HG03520 (cell line): ENCODE data around the gene CDH11.

ENCODE experiments used
- ATAC-seq: cut with Tn5 transposase; IDR thresholded peaks from one replicate; pipeline ENCODE4 v1.9.1; 2021; ENCODE audit warnings: mild to moderate bottlenecking, moderate library complexity; ENCODE audit not compliant: unreplicated experiment

The CDH11 gene

GRCh38 chr16:65121870-65122723, at the start of gene CDH11:
TSS of gene CDH11 (minus strand) at chr16:65122063. CDS start at chr16:65004869, 117,194 bp downstream.
- no peak for ATAC-seq

- ATAC-seq, result no peak
Measured at GRCh38 chr16:65154321-65154720, 32.5 kb upstream of the CDH11 start.

GRCh38 chr16:65153365-65154105, 31.7 kb upstream of the CDH11 start:
- ATAC-seq, result no peak

GRCh38 chr16:65148804-65149203, 26.9 kb upstream of the CDH11 start:
- no peak for ATAC-seq

GRCh38 chr16:65142276-65142675, 20.4 kb upstream of the CDH11 start:
- ATAC-seq, result no peak

GRCh38 chr16:65136681-65137080, 14.8 kb upstream of the CDH11 start:
- no peak for ATAC-seq

GRCh38 chr16:65126845-65127624, 5.2 kb upstream of the CDH11 start:
- ATAC-seq, result no peak

GRCh38 chr16:65125871-65126270, 4.0 kb upstream of the CDH11 start:
- ATAC-seq, result no peak

GRCh38 chr16:65125322-65125721, 3.5 kb upstream of the CDH11 start:
- ATAC-seq, result no peak

GRCh38 chr16:65124596-65124995, 2.7 kb upstream of the CDH11 start:
- no peak for ATAC-seq

GRCh38 chr16:65124212-65124548, 2.3 kb upstream of the CDH11 start:
- ATAC-seq, result no peak

GRCh38 chr16:65123396-65124211, 1.7 kb upstream of the CDH11 start:
- ATAC-seq, result no peak

GRCh38 chr16:65122724-65123395, 997 bp upstream of the CDH11 start:
- no peak for ATAC-seq

GRCh38 chr16:65120831-65121721, 787 bp downstream of the CDH11 start:
- ATAC-seq, result no peak

- no peak for ATAC-seq
Measured at GRCh38 chr16:65120461-65120830, 1.4 kb downstream of the CDH11 start.

GRCh38 chr16:65119901-65120401, 1.9 kb downstream of the CDH11 start:
- ATAC-seq, result no peak

GRCh38 chr16:65119435-65119834, 2.4 kb downstream of the CDH11 start:
- ATAC-seq, result no peak

GRCh38 chr16:65118871-65119270, 3.0 kb downstream of the CDH11 start:
- no peak for ATAC-seq
